Heart left ventricle (tissue), 13 donors: Measurements from ENCODE around the gene CPXM2.

Experiments used
- CTCF ChIP-seq, 12 donors: fragments of 200-600 bp; sonication (generic) in 4 of 12; IDR thresholded peaks; one replicate each; pipeline versions ENCODE4 v1.5.0 to v1.8.0; 2018 to 2022; ENCODE audit warnings: antibody characterized with exemption in 12 of 12, mild to moderate bottlenecking in 5 of 12
- POLR2A ChIP-seq, 2 donors: fragments of 450-650 bp; IDR thresholded peaks; one replicate each; pipeline ENCODE4 v1.6.1; 2017; ENCODE audit warnings: antibody characterized with exemption in 2 of 2, mild to moderate bottlenecking in 2 of 2, moderate library complexity in 2 of 2
- donor health status: ischemic (EF 13 %, LVEDD 7.1; RV severe dilation, severe dysfunction).
- donor health status: DM: no; HTN: yes; CAD: no.
- donor health status: DM: no; HTN: no; CAD: no.
- donor health status: ischemic (EF 25% LVEDD 6.9; RV normal size, moderate dysfunction).
- donor health status: ischemic (EF 25% LVEDD 5.7; RV mildly dilated, moderate dysfunction).
- donor health status: ischemic (EF 35%, LVEDD 5.7; RV mildly dilated, moderate dysfunction).
- donor health status: nonischemic (EF 11% LVEDD 7.7; RV severe dilation, severe dysfunction).
- donor health status: DM: yes; HTN: yes; CAD: no.
- donor health status: PGD.
- donor health status: ischemic (EF 29% LVEDD 5.4; RV normal size, mild dysfunction).
- donor health status: nonischemic (EF 23%, LVEDD 6.1; RV moderate dilation, normal function).

GRCh38 chr10:123862421-123863182, 29.0 kb downstream of the CPXM2 start:
- TF ChIP-seq CTCF (IDR thresholded peaks at IDR 0.05) = no peak
- TF ChIP-seq POLR2A (IDR thresholded peaks at IDR 0.05) = no peak
